SK-N-SH (cell line): ENCODE measurements around the gene MRPL55. TPM values are rescaled to one million over a fixed set of nuclear protein-coding genes. Genes with fewer than 3 reads are reported as not detected.

ENCODE experiments used
- CTCF ChIA-PET: fragments of 300-600, 350-600 bp; formaldehyde crosslinking; extraction: SDS; loops from one replicate; lab custom pipeline; 2021; lab: Yijun Ruan, JAX
- POLR2A ChIA-PET: fragments of 350-600 bp; sonication (Branson Sonifier 250); formaldehyde crosslinking; extraction: SDS; loops from one replicate; lab custom pipeline; 2020; ENCODE audit warnings: antibody characterized with exemption, inconsistent platforms; lab: Yijun Ruan, JAX
- DNase-seq: peaks from one replicate; pipeline ENCODE4 v3.0.0; 2012
- H2AFZ ChIP-seq: fragments of 200-600 bp; sonication (generic); 2 replicates; pipeline ENCODE4 v1.8.1; 2016; ENCODE audit warnings: antibody characterized with exemption, mild to moderate bottlenecking, low read depth
- H3F3A ChIP-seq: fragments of 200-600 bp; sonication (generic); replicated peaks from 2 replicates; pipeline ENCODE3; 2016; ENCODE audit warnings: antibody characterized with exemption, mild to moderate bottlenecking; ENCODE audit not compliant: insufficient read depth
- H3K27ac ChIP-seq, 2 experiments: fragments of 200-500 bp in 1 of 2; fragments of 200-600 bp in 1 of 2; sonication (Bioruptor generic) in 1 of 2; sonication (generic), shearing (Covaris generic) in 1 of 2; 2 replicates each; pipeline versions ENCODE4 v1.5.1 to v1.6.1; 2014 to 2016; ENCODE audit warnings: low read depth in 2 of 2, inconsistent platforms in 1 of 2, low read length in 1 of 2, mild to moderate bottlenecking in 1 of 2, mixed read lengths in 1 of 2
- H3K27me3 ChIP-seq: fragments of 200-600 bp; sonication (generic), shearing (Covaris generic); 2 replicates; pipeline ENCODE4 v1.6.1; 2016; ENCODE audit warnings: mixed run types; ENCODE audit not compliant: insufficient read depth
- H3K36me3 ChIP-seq, 2 experiments: fragments of 200-500 bp in 1 of 2; fragments of 200-600 bp in 1 of 2; sonication (Bioruptor generic) in 1 of 2; sonication (generic) in 1 of 2; replicated peaks in 1 of 2; 2 replicates each; pipeline versions ENCODE3 to v1.5.1; 2014 to 2016; ENCODE audit warnings: low read length in 1 of 2, mild to moderate bottlenecking in 1 of 2; ENCODE audit not compliant: insufficient read depth in 2 of 2, control insufficient read depth in 1 of 2
- H3K4me1 ChIP-seq, 2 experiments: fragments of 200-500 bp in 1 of 2; fragments of 200-600 bp in 1 of 2; sonication (Bioruptor generic) in 1 of 2; sonication (generic), shearing (Covaris generic) in 1 of 2; 2 replicates each; pipeline versions ENCODE4 v1.5.1 to v1.6.1; 2014 to 2016; ENCODE audit warnings: low read depth in 1 of 2, low read length in 1 of 2, mixed run types in 1 of 2; ENCODE audit not compliant: insufficient read depth in 2 of 2, control insufficient read depth in 1 of 2
- H3K4me2 ChIP-seq: fragments of 200-600 bp; sonication (generic), shearing (Covaris generic); 2 replicates; pipeline ENCODE4 v1.6.1; 2017; ENCODE audit warnings: mixed run types
- H3K4me3 ChIP-seq, 2 experiments: fragments of 200-500 bp in 1 of 2; fragments of 200-600 bp in 1 of 2; sonication (Bioruptor generic) in 1 of 2; sonication (generic), shearing (Covaris generic) in 1 of 2; 2 replicates each; pipeline versions ENCODE4 v1.5.1 to v1.8.1; 2014 to 2016; ENCODE audit warnings: low read depth in 2 of 2, inconsistent platforms in 1 of 2, low read length in 1 of 2, mild to moderate bottlenecking in 1 of 2, mixed read lengths in 1 of 2, moderate library complexity in 1 of 2
- H3K79me2 ChIP-seq: fragments of 200-600 bp; sonication (generic); 2 replicates; pipeline ENCODE4 v1.8.1; 2017; ENCODE audit warnings: mild to moderate bottlenecking; ENCODE audit not compliant: insufficient read depth
- H3K9ac ChIP-seq: fragments of 200-600 bp; sonication (generic); 2 replicates; pipeline ENCODE4 v1.6.1; 2017; ENCODE audit warnings: mixed run types
- H3K9me2 ChIP-seq: fragments of 200-600 bp; sonication (generic); 2 replicates; pipeline ENCODE4 v1.6.1; 2017; ENCODE audit warnings: mixed run types
- H3K9me3 ChIP-seq: fragments of 200-600 bp; sonication (generic); 2 replicates; pipeline ENCODE4 v1.6.1; 2017; ENCODE audit warnings: mixed run types, mild to moderate bottlenecking, moderate library complexity
- H4K20me1 ChIP-seq: fragments of 200-600 bp; sonication (generic); 2 replicates; pipeline ENCODE4 v1.6.1; 2017; ENCODE audit warnings: mild to moderate bottlenecking, mixed run types; ENCODE audit not compliant: insufficient read depth
- CHD2 ChIP-seq: fragments of 150-350 bp; IDR thresholded peaks from 2 replicates; pipeline ENCODE4 v1.6.1; 2018; ENCODE audit warnings: low read length; ENCODE audit not compliant: partially characterized antibody
- FOSL2 ChIP-seq: IDR thresholded peaks from 2 replicates; pipeline ENCODE4 v1.4.0; 2012; ENCODE audit warnings: low read depth, mild to moderate bottlenecking, moderate library complexity, borderline replicate concordance
- FOXJ3 ChIP-seq: sonication (generic); formaldehyde crosslinking; IDR thresholded peaks from 2 replicates; pipeline ENCODE4 v1.5.1; 2020; ENCODE audit warnings: mild to moderate bottlenecking, missing genetic modification reagents
- FOXM1 ChIP-seq: IDR thresholded peaks from 2 replicates; pipeline ENCODE4 v1.4.0; 2012; ENCODE audit warnings: low read depth, mild to moderate bottlenecking
- GABPA ChIP-seq: IDR thresholded peaks from 2 replicates; pipeline ENCODE4 v1.4.0; 2012; ENCODE audit warnings: low read depth, mild to moderate bottlenecking
- IRF3 ChIP-seq: fragments of 150-350 bp; IDR thresholded peaks from 2 replicates; pipeline ENCODE4 v1.6.1; 2016; ENCODE audit warnings: mild to moderate bottlenecking, low read depth, low read length
- MEF2A ChIP-seq: IDR thresholded peaks from 2 replicates; pipeline ENCODE4 v1.4.0; 2012; ENCODE audit warnings: low read depth, borderline replicate concordance
- MXI1 ChIP-seq: IDR thresholded peaks from 2 replicates; pipeline ENCODE4 v1.6.1; 2012; ENCODE audit warnings: mild to moderate bottlenecking, low read depth, low read length, improper control_type of control experiment
- NFIC ChIP-seq: IDR thresholded peaks from 2 replicates; pipeline ENCODE4 v1.4.0; 2012; ENCODE audit warnings: borderline replicate concordance
- PBX3 ChIP-seq: IDR thresholded peaks from 2 replicates; pipeline ENCODE4; 2012
- RCOR1 ChIP-seq: fragments of 150-350 bp; IDR thresholded peaks from 2 replicates; pipeline ENCODE4 v1.6.1; 2017; ENCODE audit warnings: antibody characterized with exemption, low read length
- RFX5 ChIP-seq: IDR thresholded peaks from 2 replicates; pipeline ENCODE4 v1.6.1; 2012; ENCODE audit warnings: mild to moderate bottlenecking, improper control_type of control experiment, low read length
- RXRA ChIP-seq: IDR thresholded peaks from 2 replicates; pipeline ENCODE4 v1.4.0; 2012; ENCODE audit warnings: low read depth, mild to moderate bottlenecking, borderline replicate concordance
- TEAD4 ChIP-seq: IDR thresholded peaks from 2 replicates; pipeline ENCODE4 v1.4.0; 2012; ENCODE audit warnings: mild to moderate bottlenecking, borderline replicate concordance; ENCODE audit not compliant: insufficient read depth
- YY1 ChIP-seq: IDR thresholded peaks from 2 replicates; pipeline ENCODE4 v1.4.0; 2012; ENCODE audit warnings: low read depth, mild to moderate bottlenecking
- ZBTB33 ChIP-seq: IDR thresholded peaks from 2 replicates; pipeline ENCODE4 v1.4.0; 2012; ENCODE audit warnings: low read depth, borderline replicate concordance
- WGBS: methylation state at CpG from one replicate; pipeline ENCODE4 v1.1.6; 2017; ENCODE audit warnings: low lambda C conversion rate; 5-methylcytosine and 5-hydroxymethylcytosine counted together
- polyA plus RNA-seq, 3 experiments: library from polyadenylated mRNA; depleted of rRNA; stranded (reverse); fragments of >200 nt; gene quantifications; 2 replicates each; pipeline ENCODE4 v1.2.3, GENCODE V29; 2012

Gene MRPL55
- polyA plus RNA-seq, 1 of the 3 experiments (the other 2 are of a cell fraction), result 75.3 TPM

- ChIA-PET CTCF (interaction anchor here (6.1 kb wide), 1 partner anchor 11 kb away, joined by 36 read pairs; no protein-coding TSS in a partner anchor), POLR2A (no interaction called here)
These were observed 11.3 kb upstream of the MRPL55 start for GRCh38 chr1:228120351-228120750.

More at GRCh38 chr1:228120351-228120750, 11.3 kb upstream of the MRPL55 start:
- Histone ChIP-seq H4K20me1 (no peaks in the 10 kb centered on the region), H2AFZ (no peak overlapping the region), H3K4me3 (no peak overlapping the region), H3K79me2 (no peaks in the 10 kb centered on the region), H3K9ac (no peak overlapping the region), H3K9me3 (peaks cover 13% of the 10 kb centered on the region), H3F3A (peaks cover 3% of the 10 kb centered on the region), H3K4me2 (no peak overlapping the region), H3K9me2 (no peaks in the 10 kb centered on the region), H3K27ac (no peak overlapping the region), H3K4me1 (no peaks in the 10 kb centered on the region), H3K27me3 (no peaks in the 10 kb centered on the region), H3K36me3 (no peaks in the 10 kb centered on the region)
- TF ChIP-seq PBX3, result no peak
- TF ChIP-seq FOXJ3 (CRISPR knock-in tag), result no peak
- no peak for TF ChIP-seq CHD2
- TF ChIP-seq FOXM1, result no peak
- no peak for TF ChIP-seq IRF3
- TF ChIP-seq ZBTB33, result no peak
- TF ChIP-seq NFIC, result no peak
- TF ChIP-seq MEF2A, result no peak
- TF ChIP-seq TEAD4, result no peak
- no peak for TF ChIP-seq RCOR1
- TF ChIP-seq GABPA, result no peak
- TF ChIP-seq YY1, result no peak
- no peak for TF ChIP-seq RXRA
- TF ChIP-seq MXI1, result no peak
- no peak for TF ChIP-seq RFX5
- TF ChIP-seq FOSL2, result no peak
- 42% methylated on average over 1 of the region's 1 CpG for WGBS
- DNase-seq, result no peak
